Measurements from ENCODE around the gene TUBGCP2. TPM values are rescaled to one million over a fixed set of nuclear protein-coding genes. Genes with fewer than 3 reads are reported as not detected.

TUBGCP2 gene
- total RNA-seq, 1 experiment from 2014 or later, result 35.4 TPM

DNA sequence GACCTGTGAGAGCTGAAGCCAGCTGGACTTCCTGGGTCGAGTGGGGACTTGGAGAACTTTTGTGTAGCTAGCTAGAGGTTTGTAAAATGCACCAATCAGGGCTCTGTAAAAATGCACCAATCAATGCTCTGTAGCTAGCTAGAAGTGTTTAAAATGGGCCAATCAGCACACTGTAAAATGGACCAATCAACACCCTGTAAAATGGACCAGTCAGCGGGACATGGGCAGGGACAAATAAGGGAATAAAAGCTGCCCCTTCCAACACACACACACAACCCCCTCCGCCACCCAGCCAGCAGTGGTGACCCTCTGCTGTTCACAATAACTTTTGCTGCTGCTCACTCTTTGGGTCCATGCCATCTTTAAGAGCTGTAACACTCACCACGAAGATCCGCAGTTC lies 7.2 kb upstream of the TUBGCP2 start (continued):
- TF ChIP-seq YY1 (IDR thresholded peaks at IDR 0.05; ENCODE audit: extremely low read depth, insufficient replicate concordance, low read depth, low read length) (no peak), SRF (IDR thresholded peaks at IDR 0.05; ENCODE audit: low read depth) (no peak)

- Histone ChIP-seq H2AFZ (ENCODE audit: low read depth, low read length, poor library complexity, severe bottlenecking) (no peak overlapping the region), H3K36me3 (ENCODE audit: control insufficient read depth in 1 of 2, insufficient read depth in 2 of 2, low read length in 2 of 2) (peaks cover 0 to 3% of the 10 kb centered on the region in 2 experiments; a peak in 1 of 4 replicates), H3K9me3 (ENCODE audit: control insufficient read depth in 1 of 2, insufficient read depth in 1 of 2, low read depth in 1 of 2, low read length in 2 of 2) (no peaks in the 10 kb centered on the region), H3K9me2 (ENCODE audit: insufficient read depth) (no peaks in the 10 kb centered on the region), H3K27ac (ENCODE audit: low read depth, low read length) (no peak overlapping the region), H3K4me1 (ENCODE audit: control insufficient read depth in 1 of 2, insufficient read depth in 2 of 2, low read length in 2 of 2) (peaks cover 0 to under 1% of the 10 kb centered on the region in 2 experiments; a peak in 1 of 4 replicates), H3K4me2 (ENCODE audit: low read length) (no peak overlapping the region), H4K20me1 (ENCODE audit: insufficient read depth) (no peaks in the 10 kb centered on the region), H3K9ac (ENCODE audit: low read length) (no peak overlapping the region), H3K79me2 (ENCODE audit: insufficient read depth, low read length) (no peaks in the 10 kb centered on the region), H3K27me3 (ENCODE audit: insufficient read depth, low read length) (no peaks in the 10 kb centered on the region), H3K4me3 (replicated peaks in 1 of 2; ENCODE audit: low read depth in 1 of 2, low read length in 2 of 2) (no peak overlapping the region)
- ChIA-PET CTCF (no interaction called here), RAD21 (ENCODE audit: low non-redundant PET in 1 of 2, low total read pairs in 2 of 2, uncharacterized antibody in 2 of 2, unreplicated experiment in 2 of 2) (no interaction called here), POLR2A (interaction anchor here (1.5 kb wide), 1 partner anchor 9 kb away, joined by 4 read pairs; no protein-coding TSS in a partner anchor)
- no TSS peak for BruUV-seq (replicated peaks)
- ATAC-seq, result no peak
- intact Hi-C loops (cut with micrococcal nuclease), result no loop called here
- no peak for DNase-seq (ENCODE audit: low read depth, low spot score)
- no peak for TF ChIP-seq EZH2 (IDR thresholded peaks at IDR 0.05)
- TF ChIP-seq EGR1 (IDR thresholded peaks at IDR 0.05; ENCODE audit: low read depth), result no peak
- TF ChIP-seq POLR2A (IDR thresholded peaks at IDR 0.05; ENCODE audit: borderline replicate concordance, extremely low read depth, insufficient read depth, insufficient read length), result no peak
Observed at GRCh38 chr10:133314911-133315310, 6.2 kb upstream of the TUBGCP2 start.

GRCh38 chr10:133313192-133313591 lies 4.5 kb upstream of the TUBGCP2 start:
- no peak overlapping the region for H3K4me2 ChIP-seq (ENCODE audit: low read length)
- H3K9me2 ChIP-seq (ENCODE audit: insufficient read depth), result no peaks in the 10 kb centered on the region
- ATAC-seq, result no peak
- peaks cover 0 to 3% of the 10 kb centered on the region in 2 experiments; a peak in 1 of 4 replicates for H3K36me3 ChIP-seq (ENCODE audit: control insufficient read depth in 1 of 2, insufficient read depth in 2 of 2, low read length in 2 of 2)
- intact Hi-C loops (cut with micrococcal nuclease), result no loop called here
- DNase-seq (ENCODE audit: low read depth, low spot score), result no peak
- POLR2A ChIA-PET, result no interaction called here
- H3K4me3 ChIP-seq (replicated peaks in 1 of 2; ENCODE audit: low read depth in 1 of 2, low read length in 2 of 2), result no peak overlapping the region
- H3K27me3 ChIP-seq (ENCODE audit: insufficient read depth, low read length), result no peaks in the 10 kb centered on the region
- H3K27ac ChIP-seq (ENCODE audit: low read depth, low read length), result no peak overlapping the region
- no peaks in the 10 kb centered on the region for H4K20me1 ChIP-seq (ENCODE audit: insufficient read depth)
- RAD21 ChIA-PET (ENCODE audit: low non-redundant PET in 1 of 2, low total read pairs in 2 of 2, uncharacterized antibody in 2 of 2, unreplicated experiment in 2 of 2), result no interaction called here
- CTCF ChIA-PET, result interaction anchor here (1.0 kb wide), 1 partner anchor 11 kb away, joined by 3 read pairs; no protein-coding TSS in a partner anchor
- H3K9me3 ChIP-seq (ENCODE audit: control insufficient read depth in 1 of 2, insufficient read depth in 1 of 2, low read depth in 1 of 2, low read length in 2 of 2), result no peaks in the 10 kb centered on the region
- H3K9ac ChIP-seq (ENCODE audit: low read length), result no peak overlapping the region
- BruUV-seq (replicated peaks), result no TSS peak
- peaks cover 2% of the 10 kb centered on the region for H3K79me2 ChIP-seq (ENCODE audit: insufficient read depth, low read length)
- peaks cover 0 to 8% of the 10 kb centered on the region in 2 experiments; a peak in 1 of 4 replicates for H3K4me1 ChIP-seq (ENCODE audit: control insufficient read depth in 1 of 2, insufficient read depth in 2 of 2, low read length in 2 of 2)
- H2AFZ ChIP-seq (ENCODE audit: low read depth, low read length, poor library complexity, severe bottlenecking), result no peak overlapping the region
- TF ChIP-seq, protein P1, sequence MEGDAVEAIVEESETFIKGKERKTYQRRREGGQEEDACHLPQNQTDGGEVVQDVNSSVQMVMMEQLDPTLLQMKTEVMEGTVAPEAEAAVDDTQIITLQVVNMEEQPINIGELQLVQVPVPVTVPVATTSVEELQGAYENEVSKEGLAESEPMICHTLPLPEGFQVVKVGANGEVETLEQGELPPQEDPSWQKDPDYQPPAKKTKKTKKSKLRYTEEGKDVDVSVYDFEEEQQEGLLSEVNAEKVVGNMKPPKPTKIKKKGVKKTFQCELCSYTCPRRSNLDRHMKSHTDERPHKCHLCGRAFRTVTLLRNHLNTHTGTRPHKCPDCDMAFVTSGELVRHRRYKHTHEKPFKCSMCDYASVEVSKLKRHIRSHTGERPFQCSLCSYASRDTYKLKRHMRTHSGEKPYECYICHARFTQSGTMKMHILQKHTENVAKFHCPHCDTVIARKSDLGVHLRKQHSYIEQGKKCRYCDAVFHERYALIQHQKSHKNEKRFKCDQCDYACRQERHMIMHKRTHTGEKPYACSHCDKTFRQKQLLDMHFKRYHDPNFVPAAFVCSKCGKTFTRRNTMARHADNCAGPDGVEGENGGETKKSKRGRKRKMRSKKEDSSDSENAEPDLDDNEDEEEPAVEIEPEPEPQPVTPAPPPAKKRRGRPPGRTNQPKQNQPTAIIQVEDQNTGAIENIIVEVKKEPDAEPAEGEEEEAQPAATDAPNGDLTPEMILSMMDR (IDR thresholded peaks at IDR 0.05 in 2 of 3, conservative IDR thresholded peaks at IDR 0.05 in 1 of 3; ENCODE audit: borderline replicate concordance in 1 of 3, insufficient read depth in 1 of 3, low read depth in 2 of 3, low read length in 2 of 3), result no peak
- TF ChIP-seq TCF7L2 (IDR thresholded peaks at IDR 0.05; ENCODE audit: borderline replicate concordance, extremely low read depth, insufficient read depth, insufficient read length), result no peak
- TF ChIP-seq EZH2 (IDR thresholded peaks at IDR 0.05), result no peak
- TF ChIP-seq FOSL1 (IDR thresholded peaks at IDR 0.05; ENCODE audit: low read depth), result no peak
- TF ChIP-seq, protein P2, sequence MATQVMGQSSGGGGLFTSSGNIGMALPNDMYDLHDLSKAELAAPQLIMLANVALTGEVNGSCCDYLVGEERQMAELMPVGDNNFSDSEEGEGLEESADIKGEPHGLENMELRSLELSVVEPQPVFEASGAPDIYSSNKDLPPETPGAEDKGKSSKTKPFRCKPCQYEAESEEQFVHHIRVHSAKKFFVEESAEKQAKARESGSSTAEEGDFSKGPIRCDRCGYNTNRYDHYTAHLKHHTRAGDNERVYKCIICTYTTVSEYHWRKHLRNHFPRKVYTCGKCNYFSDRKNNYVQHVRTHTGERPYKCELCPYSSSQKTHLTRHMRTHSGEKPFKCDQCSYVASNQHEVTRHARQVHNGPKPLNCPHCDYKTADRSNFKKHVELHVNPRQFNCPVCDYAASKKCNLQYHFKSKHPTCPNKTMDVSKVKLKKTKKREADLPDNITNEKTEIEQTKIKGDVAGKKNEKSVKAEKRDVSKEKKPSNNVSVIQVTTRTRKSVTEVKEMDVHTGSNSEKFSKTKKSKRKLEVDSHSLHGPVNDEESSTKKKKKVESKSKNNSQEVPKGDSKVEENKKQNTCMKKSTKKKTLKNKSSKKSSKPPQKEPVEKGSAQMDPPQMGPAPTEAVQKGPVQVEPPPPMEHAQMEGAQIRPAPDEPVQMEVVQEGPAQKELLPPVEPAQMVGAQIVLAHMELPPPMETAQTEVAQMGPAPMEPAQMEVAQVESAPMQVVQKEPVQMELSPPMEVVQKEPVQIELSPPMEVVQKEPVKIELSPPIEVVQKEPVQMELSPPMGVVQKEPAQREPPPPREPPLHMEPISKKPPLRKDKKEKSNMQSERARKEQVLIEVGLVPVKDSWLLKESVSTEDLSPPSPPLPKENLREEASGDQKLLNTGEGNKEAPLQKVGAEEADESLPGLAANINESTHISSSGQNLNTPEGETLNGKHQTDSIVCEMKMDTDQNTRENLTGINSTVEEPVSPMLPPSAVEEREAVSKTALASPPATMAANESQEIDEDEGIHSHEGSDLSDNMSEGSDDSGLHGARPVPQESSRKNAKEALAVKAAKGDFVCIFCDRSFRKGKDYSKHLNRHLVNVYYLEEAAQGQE (IDR thresholded peaks at IDR 0.05; ENCODE audit: low read depth), result no peak
- TF ChIP-seq SIN3A (IDR thresholded peaks at IDR 0.05; ENCODE audit: low read depth), result no peak
- TF ChIP-seq, protein P3, sequence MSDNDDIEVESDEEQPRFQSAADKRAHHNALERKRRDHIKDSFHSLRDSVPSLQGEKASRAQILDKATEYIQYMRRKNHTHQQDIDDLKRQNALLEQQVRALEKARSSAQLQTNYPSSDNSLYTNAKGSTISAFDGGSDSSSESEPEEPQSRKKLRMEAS (IDR thresholded peaks at IDR 0.05), result no peak
- TF ChIP-seq YY1 (IDR thresholded peaks at IDR 0.05; ENCODE audit: extremely low read depth, insufficient replicate concordance, low read depth, low read length), result no peak
- no peak for TF ChIP-seq JUND (IDR thresholded peaks at IDR 0.05)
- TF ChIP-seq ELF1 (IDR thresholded peaks at IDR 0.05; ENCODE audit: borderline replicate concordance, low read depth), result no peak
